GM10248 (cell line): Measurements from ENCODE around the gene TSNAX.

ENCODE experiments used
- CTCF ChIA-PET: fragments of 300-600 bp; sonication (Branson Sonifier 250); formaldehyde crosslinking; extraction: SDS; loops from one replicate; lab custom pipeline; 2021; ENCODE audit warnings: antibody characterized with exemption; lab: Yijun Ruan, JAX
- POLR2A ChIA-PET: fragments of 350-650 bp; sonication (Branson Sonifier 250); formaldehyde crosslinking; extraction: SDS; loops from one replicate; lab custom pipeline; 2020; ENCODE audit warnings: antibody characterized with exemption; lab: Yijun Ruan, JAX
- DNase-seq: peaks from one replicate; pipeline ENCODE4 v3.0.0; 2012; ENCODE audit errors: extremely low spot score
- CTCF ChIP-seq: IDR thresholded peaks from 2 replicates; pipeline ENCODE4 v1.5.1; 2012; ENCODE audit warnings: mild to moderate bottlenecking, low read depth; ENCODE audit errors: extremely low read depth, missing control alignments, control extremely low read depth

The TSNAX gene

GRCh38 chr1:231557411-231557810 lies 28.9 kb downstream of the TSNAX start:
- no peak for DNase-seq
- TF ChIP-seq CTCF: no peak
- CTCF ChIA-PET: interaction anchor here (1.0 to 2.0 kb wide), 6 partner anchors 12 to 200 kb away, joined by 3 to 4 read pairs (median 3); no protein-coding TSS in a partner anchor
- POLR2A ChIA-PET: no interaction called here

- ChIA-PET CTCF (interaction anchor here (0.7 to 2.0 kb wide), 9 partner anchors 10 to 202 kb away, joined by 3 to 4 read pairs (median 3); no protein-coding TSS in a partner anchor), POLR2A (no interaction called here)
- no peak for DNase-seq
- TF ChIP-seq CTCF: no peak
Observed at GRCh38 chr1:231557898-231558707, 29.6 kb downstream of the TSNAX start.

GRCh38 chr1:231558708-231559185 lies 30.3 kb downstream of the TSNAX start:
- DNase-seq: no peak
- TF ChIP-seq CTCF: no peak
- ChIA-PET POLR2A (no interaction called here), CTCF (interaction anchor here (0.7 to 1.6 kb wide), 5 partner anchors 11 to 203 kb away, joined by 3 read pairs; no protein-coding TSS in a partner anchor)

- ChIA-PET CTCF (interaction anchor here (1.3 to 2.0 kb wide), 3 partner anchors 11 to 204 kb away, joined by 4 to 6 read pairs (median 5); no protein-coding TSS in a partner anchor), POLR2A (no interaction called here)
- DNase-seq: no peak
- no peak for TF ChIP-seq CTCF
Observed at GRCh38 chr1:231561647-231562383, 33.3 kb downstream of the TSNAX start.

GRCh38 chr1:231563247-231563646 lies 34.8 kb downstream of the TSNAX start:
- CTCF ChIA-PET: interaction anchor here (0.9 to 1.6 kb wide), 2 partner anchors 168 to 206 kb away, joined by 3 read pairs; no protein-coding TSS in a partner anchor

More at GRCh38 chr1:231563247-231563646, 34.8 kb downstream of the TSNAX start:
- DNase-seq: no peak
- POLR2A ChIA-PET: no interaction called here
- TF ChIP-seq CTCF: no peak
